Liver (tissue), 9 donors: Measurements from ENCODE around the gene XCL1. TPM values are rescaled to one million over a fixed set of nuclear protein-coding genes. Genes with fewer than 3 reads are reported as not detected.
"Not testable (repeated sequence)": the region's sequence is repeated elsewhere in the genome, so short reads cannot be mapped to it uniquely, and the experiment has no call there.

ENCODE experiments used
- DNase-seq: peaks from one replicate; pipeline ENCODE4 v3.0.0-alpha.2; 2017; ENCODE audit warnings: low spot score
- H3K27ac ChIP-seq, 2 donors: one replicate each; pipeline ENCODE4 v1.7.0; 2013; ENCODE audit warnings: inconsistent platforms in 2 of 2, low read length in 2 of 2, control low read depth in 1 of 2, low read depth in 1 of 2, mild to moderate bottlenecking in 1 of 2
- H3K27me3 ChIP-seq, 4 donors: one replicate each; pipeline versions ENCODE4 v1.6.1 to v1.7.0; 2013; ENCODE audit warnings: low read length in 3 of 4, inconsistent platforms in 1 of 4, mild to moderate bottlenecking in 1 of 4, moderate library complexity in 1 of 4; ENCODE audit not compliant: control insufficient read depth in 4 of 4, insufficient read depth in 4 of 4
- H3K36me3 ChIP-seq, 4 donors: one replicate each; pipeline versions ENCODE4 v1.6.1 to v1.7.0; 2013; ENCODE audit warnings: low read length in 3 of 4, mild to moderate bottlenecking in 3 of 4, low read depth in 1 of 4, moderate library complexity in 1 of 4; ENCODE audit not compliant: control insufficient read depth in 4 of 4, insufficient read depth in 3 of 4
- H3K4me1 ChIP-seq, 4 donors: one replicate each; pipeline versions ENCODE4 v1.6.1 to v1.7.0; 2013; ENCODE audit warnings: low read length in 3 of 4, mild to moderate bottlenecking in 3 of 4, moderate library complexity in 1 of 4; ENCODE audit not compliant: control insufficient read depth in 4 of 4, insufficient read depth in 4 of 4
- H3K4me3 ChIP-seq, 3 donors: one replicate each; pipeline versions ENCODE4 v1.6.1 to v1.7.0; 2013; ENCODE audit warnings: low read length in 3 of 3, control low read depth in 1 of 3, low read depth in 1 of 3, mild to moderate bottlenecking in 1 of 3
- H3K9ac ChIP-seq, 2 donors: one replicate each; pipeline ENCODE4 v1.7.0; 2013; ENCODE audit warnings: low read length in 2 of 2, mild to moderate bottlenecking in 2 of 2, moderate library complexity in 2 of 2, control low read depth in 1 of 2, low read depth in 1 of 2
- H3K9me3 ChIP-seq, 4 donors: one replicate each; pipeline versions ENCODE4 v1.6.1 to v1.7.0; 2013; ENCODE audit warnings: low read length in 3 of 4; ENCODE audit not compliant: control insufficient read depth in 4 of 4
- ATF3 ChIP-seq: IDR thresholded peaks from 2 replicates; pipeline ENCODE4 v1.6.1; 2016; ENCODE audit warnings: antibody characterized with exemption
- CTCF ChIP-seq: fragments of 150-350 bp; IDR thresholded peaks from 2 replicates; pipeline ENCODE4 v1.5.1; 2017; ENCODE audit warnings: improper control_type of control experiment, low read depth, low read length; ENCODE audit not compliant: missing input control
- EGR1 ChIP-seq, 2 donors: IDR thresholded peaks; 2 replicates each; pipeline ENCODE4 v1.6.1; 2016 to 2018; ENCODE audit warnings: antibody characterized with exemption in 2 of 2, low read depth in 2 of 2
- GABPA ChIP-seq, 2 donors: IDR thresholded peaks in 1 of 2; conservative IDR thresholded peaks in 1 of 2; 2 replicates each; pipeline ENCODE4 v1.6.1; 2016; ENCODE audit warnings: antibody characterized with exemption in 2 of 2, mild to moderate bottlenecking in 1 of 2, moderate library complexity in 1 of 2
- JUND ChIP-seq, 2 donors: IDR thresholded peaks; 2 replicates each; pipeline ENCODE4 v1.6.1; 2016; ENCODE audit warnings: antibody characterized with exemption in 2 of 2
- MAX ChIP-seq: IDR thresholded peaks from 2 replicates; pipeline ENCODE4 v1.6.1; 2016; ENCODE audit warnings: antibody characterized with exemption
- NR2F2 ChIP-seq: IDR thresholded peaks from 2 replicates; pipeline ENCODE4 v1.6.1; 2016; ENCODE audit warnings: antibody characterized with exemption
- RAD21 ChIP-seq, 2 donors: IDR thresholded peaks; 2 replicates each; pipeline ENCODE4 v1.6.1; 2016; ENCODE audit warnings: antibody characterized with exemption in 2 of 2, mild to moderate bottlenecking in 2 of 2
- SP1 ChIP-seq: IDR thresholded peaks from 2 replicates; pipeline ENCODE4 v1.6.1; 2018; ENCODE audit warnings: antibody characterized with exemption, mild to moderate bottlenecking
- ZBTB33 ChIP-seq: IDR thresholded peaks from 2 replicates; pipeline ENCODE4 v1.6.1; 2016; ENCODE audit warnings: antibody characterized with exemption
- WGBS: extraction: QIAGEN DNeasy Blood & Tissue Kit; methylation state at CpG from one replicate; pipeline ENCODE4 v1.1.7; 2013; 5-methylcytosine and 5-hydroxymethylcytosine counted together
- polyA plus RNA-seq, 2 donors: library from polyadenylated mRNA; stranded (reverse) in 1 of 2; unstranded in 1 of 2; fragments of 200-250 nt in 1 of 2; fragments of >200 nt in 1 of 2; fragmentation: Nextera tagmentation in 1 of 2; extraction: Ambion mirVana in 1 of 2; gene quantifications; one replicate each; pipeline versions ENCODE4 v1.2.1 to v1.2.3, GENCODE V29; 2013 to 2015
- total RNA-seq, 2 donors: library from RNA; depleted of rRNA; stranded (reverse); fragments of >200 nt; gene quantifications; one replicate each; pipeline ENCODE4 v1.2.3, GENCODE V29; 2014
- donor health status: healthy.
- donor health status: healthy.
- donor health status: healthy.
- donor health status: healthy.
- donor health status: healthy.

XCL1 gene
- total and polyA plus RNA-seq, 4 donors: 0.17 to 0.33 (median 0.22) TPM

- Histone ChIP-seq H3K9me3 (no peaks in the 10 kb centered on the region), H3K4me3 (no peak overlapping the region), H3K27ac (no peak overlapping the region), H3K4me1 (no peaks in the 10 kb centered on the region), H3K9ac (no peak overlapping the region), H3K36me3 (no peaks in the 10 kb centered on the region), H3K27me3 (peaks cover 0 to 2% (median 0%) of the 10 kb centered on the region in 4 donors)
- no peak for TF ChIP-seq RAD21 (IDR thresholded peaks at IDR 0.05)
- no peak for DNase-seq
- WGBS: 82% methylated on average over 2 of the region's 2 CpGs
Measured at GRCh38 chr1:168591641-168592250, 15.3 kb downstream of the XCL1 start.

- H3K27me3 ChIP-seq, H3K9me3 ChIP-seq, H3K9ac ChIP-seq, H3K36me3 ChIP-seq, DNase-seq, H3K4me1 ChIP-seq, H3K4me3 ChIP-seq, H3K27ac ChIP-seq: not testable (repeated sequence)
Measured at GRCh38 chr1:168595403-168595802, 19.0 kb downstream of the XCL1 start.

GRCh38 chr1:168598125-168598524 lies 21.7 kb downstream of the XCL1 start:
- Histone ChIP-seq H3K9me3 (no peaks in the 10 kb centered on the region), H3K27ac (no peak overlapping the region), H3K27me3 (peaks cover 0 to 2% (median 0%) of the 10 kb centered on the region in 4 donors), H3K4me3 (no peak overlapping the region), H3K9ac (no peak overlapping the region), H3K36me3 (no peaks in the 10 kb centered on the region), H3K4me1 (no peaks in the 10 kb centered on the region)
- 69% methylated on average over 3 of the region's 3 CpGs for WGBS
- DNase-seq: no peak
- TF ChIP-seq CTCF (no peak), EGR1 (IDR thresholded peaks at IDR 0.05; ENCODE audit: low read depth in 2 of 2) (no peak), MAX (no peak), NR2F2 (no peak), JUND (IDR thresholded peaks at IDR 0.05) (no peak)

GRCh38 chr1:168598892-168599291 lies 22.5 kb downstream of the XCL1 start:
- Histone ChIP-seq H3K9ac (no peak overlapping the region), H3K36me3 (no peaks in the 10 kb centered on the region), H3K27me3 (peaks cover 0 to 2% (median 0%) of the 10 kb centered on the region in 4 donors), H3K4me3 (no peak overlapping the region), H3K9me3 (no peaks in the 10 kb centered on the region), H3K27ac (no peak overlapping the region), H3K4me1 (no peaks in the 10 kb centered on the region)
- WGBS: 100% methylated on average over 1 of the region's 1 CpG
- no peak for DNase-seq
- TF ChIP-seq GABPA (IDR thresholded peaks at IDR 0.05 in 1 of 2, conservative IDR thresholded peaks at IDR 0.05 in 1 of 2) (no peak), ZBTB33 (no peak), ATF3 (no peak), SP1 (no peak), NR2F2 (no peak), CTCF (no peak)
